ENCODE results near the gene MARCHF4. TPM values are rescaled to one million over a fixed set of nuclear protein-coding genes. Genes with fewer than 3 reads are reported as not detected.

Gene MARCHF4
- total and polyA plus RNA-seq, 4 donors: not detected

GRCh38 chr2:216366777-216367471, 5.4 kb downstream of the MARCHF4 start:
- 21% methylated on average over 5 of the region's 5 CpGs for WGBS
- Histone ChIP-seq H3K27me3 (ENCODE audit: control insufficient read depth in 4 of 4, insufficient read depth in 4 of 4, low read length in 3 of 4) (peaks cover 2 to 9% (median 6%) of the 10 kb centered on the region in 4 donors), H3K9ac (ENCODE audit: low read depth in 1 of 2, low read length in 2 of 2) (no peak overlapping the region), H3K36me3 (ENCODE audit: control insufficient read depth in 4 of 4, insufficient read depth in 3 of 4, low read depth in 1 of 4, low read length in 3 of 4) (no peaks in the 10 kb centered on the region), H3K9me3 (ENCODE audit: control insufficient read depth in 4 of 4, low read length in 3 of 4) (no peaks in the 10 kb centered on the region), H3K4me3 (ENCODE audit: low read depth in 1 of 3, low read length in 3 of 3) (no peak overlapping the region), H3K27ac (ENCODE audit: low read depth in 1 of 2, low read length in 2 of 2) (no peak overlapping the region), H3K4me1 (ENCODE audit: control insufficient read depth in 4 of 4, insufficient read depth in 4 of 4, low read length in 3 of 4) (peaks cover 0 to 8% (median 5%) of the 10 kb centered on the region in 4 donors)
- peak; percentile 73 for TF ChIP-seq HNF4A (conservative IDR thresholded peaks at IDR 0.05)
- TF ChIP-seq GABPA (IDR thresholded peaks at IDR 0.05 in 1 of 2, conservative IDR thresholded peaks at IDR 0.05 in 1 of 2): no peak
- TF ChIP-seq REST (IDR thresholded peaks at IDR 0.05): peak; percentile 96
- TF ChIP-seq FOXA2 (IDR thresholded peaks at IDR 0.05): no peak
- no peak for TF ChIP-seq RAD21 (IDR thresholded peaks at IDR 0.05)
- no peak for TF ChIP-seq ATF3 (IDR thresholded peaks at IDR 0.05)
- TF ChIP-seq EGR1 (IDR thresholded peaks at IDR 0.05; ENCODE audit: low read depth in 2 of 2): no peak
- no peak for TF ChIP-seq MAX (IDR thresholded peaks at IDR 0.05)
- TF ChIP-seq JUND (IDR thresholded peaks at IDR 0.05): no peak
- no peak for TF ChIP-seq ZBTB33 (IDR thresholded peaks at IDR 0.05)
- no peak for TF ChIP-seq YY1 (IDR thresholded peaks at IDR 0.05)
- TF ChIP-seq RXRA (IDR thresholded peaks at IDR 0.05): no peak
- TF ChIP-seq CTCF (IDR thresholded peaks at IDR 0.05; ENCODE audit: low read depth, low read length, missing input control): no peak
- no peak for DNase-seq (ENCODE audit: low spot score)

- DNase-seq (ENCODE audit: low spot score): no peak
- no peak overlapping the region for H3K27ac ChIP-seq (ENCODE audit: low read depth in 1 of 2, low read length in 2 of 2)
- H3K9me3 ChIP-seq (ENCODE audit: control insufficient read depth in 4 of 4, low read length in 3 of 4): no peaks in the 10 kb centered on the region
- H3K36me3 ChIP-seq (ENCODE audit: control insufficient read depth in 4 of 4, insufficient read depth in 3 of 4, low read depth in 1 of 4, low read length in 3 of 4): no peaks in the 10 kb centered on the region
- H3K9ac ChIP-seq (ENCODE audit: low read depth in 1 of 2, low read length in 2 of 2): no peak overlapping the region
- no peak for TF ChIP-seq ATF3 (IDR thresholded peaks at IDR 0.05)
- TF ChIP-seq FOXA2 (IDR thresholded peaks at IDR 0.05): no peak
- TF ChIP-seq NR2F2 (IDR thresholded peaks at IDR 0.05): no peak
- no peak overlapping the region for H3K4me3 ChIP-seq (ENCODE audit: low read depth in 1 of 3, low read length in 3 of 3)
- peaks cover 0 to 6% (median 3%) of the 10 kb centered on the region in 4 donors for H3K27me3 ChIP-seq (ENCODE audit: control insufficient read depth in 4 of 4, insufficient read depth in 4 of 4, low read length in 3 of 4)
- H3K4me1 ChIP-seq (ENCODE audit: control insufficient read depth in 4 of 4, insufficient read depth in 4 of 4, low read length in 3 of 4): peaks cover 0 to 5% (median 0%) of the 10 kb centered on the region in 4 donors
- WGBS: 81% methylated on average over 2 of the region's 2 CpGs
Observed at GRCh38 chr2:216365518-216365917, 6.8 kb downstream of the MARCHF4 start.

All from liver (tissue), 9 donors.